Activated CD8-positive, alpha-beta memory T cell treated with anti-CD3 and anti-CD28 coated beads, Interleukin-2, amount 50 U/mL, for 4 hours (primary cell): ENCODE data around the gene SMARCB1.

ENCODE experiments used
- DNase-seq: peaks from one replicate; pipeline ENCODE4 v3.0.0-alpha.2; 2020

SMARCB1 gene

DNA sequence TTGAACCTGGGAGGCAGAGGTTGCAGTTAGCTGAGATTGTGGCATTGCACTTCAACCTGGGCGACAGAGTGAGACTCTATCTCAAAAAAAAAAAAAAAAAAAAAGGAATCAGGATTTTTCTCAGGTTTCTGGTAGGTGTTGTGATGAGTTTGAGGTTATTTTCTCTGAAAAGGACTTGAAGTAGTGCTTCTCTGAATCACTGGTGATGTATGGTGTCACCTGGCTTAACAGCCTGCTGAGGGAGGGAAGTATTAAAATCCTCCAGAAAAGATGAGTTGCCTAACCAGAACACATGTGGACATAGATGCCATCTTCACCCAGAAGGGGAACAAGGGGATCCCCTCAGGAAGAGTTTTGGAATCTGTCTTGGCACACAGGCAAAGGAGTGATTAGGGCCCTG is 20.1 kb downstream of the SMARCB1 start:
- no peak for DNase-seq

DNA sequence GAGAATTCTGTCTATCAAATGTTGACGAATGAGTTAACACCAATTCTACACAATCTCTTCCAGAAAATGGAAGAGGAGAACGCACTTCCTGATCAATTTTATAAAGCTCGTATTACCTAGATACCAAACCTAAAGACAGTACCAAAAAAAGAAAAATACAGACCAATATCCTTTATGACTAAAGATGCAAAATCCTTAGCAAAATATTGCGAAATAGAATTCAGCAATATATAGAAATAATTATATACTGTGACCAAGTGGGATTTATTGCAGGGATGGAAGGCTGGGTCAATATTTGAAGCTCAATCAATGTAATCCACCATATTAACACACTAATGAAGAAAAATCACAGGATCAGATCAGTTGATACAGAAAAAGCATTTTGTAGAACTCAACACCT is 25.6 kb downstream of the SMARCB1 start:
- no peak for DNase-seq

DNA sequence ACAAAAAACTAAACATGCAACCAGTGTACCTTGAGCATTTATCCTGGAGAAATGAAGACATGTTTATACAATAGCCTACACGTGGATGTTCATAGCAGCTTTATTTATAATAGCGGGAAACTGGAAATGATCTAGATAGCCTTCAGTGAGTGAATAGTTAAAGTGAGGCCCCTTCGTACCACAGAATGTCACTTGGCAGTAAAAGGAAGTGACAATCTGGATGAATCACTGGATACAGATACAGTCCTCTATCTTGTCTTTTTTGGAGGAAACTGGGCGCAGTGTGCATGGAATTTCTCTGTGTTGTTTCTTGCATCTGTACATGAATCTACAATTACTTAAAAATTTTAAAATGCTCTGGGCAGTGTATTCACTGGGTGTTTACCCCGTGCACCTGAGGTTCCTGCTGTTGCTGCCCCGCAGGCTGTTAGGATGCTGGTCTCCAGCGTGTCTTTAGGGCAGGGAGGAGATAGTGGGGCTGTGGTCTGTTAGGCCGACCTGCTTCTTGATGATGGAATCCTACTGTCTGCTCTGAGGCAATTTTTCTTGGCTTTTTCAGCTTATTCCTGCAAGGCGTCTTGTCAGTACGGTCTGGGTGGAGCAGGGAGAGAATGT is 28.9 kb downstream of the SMARCB1 start:
- DNase-seq = no peak

DNA sequence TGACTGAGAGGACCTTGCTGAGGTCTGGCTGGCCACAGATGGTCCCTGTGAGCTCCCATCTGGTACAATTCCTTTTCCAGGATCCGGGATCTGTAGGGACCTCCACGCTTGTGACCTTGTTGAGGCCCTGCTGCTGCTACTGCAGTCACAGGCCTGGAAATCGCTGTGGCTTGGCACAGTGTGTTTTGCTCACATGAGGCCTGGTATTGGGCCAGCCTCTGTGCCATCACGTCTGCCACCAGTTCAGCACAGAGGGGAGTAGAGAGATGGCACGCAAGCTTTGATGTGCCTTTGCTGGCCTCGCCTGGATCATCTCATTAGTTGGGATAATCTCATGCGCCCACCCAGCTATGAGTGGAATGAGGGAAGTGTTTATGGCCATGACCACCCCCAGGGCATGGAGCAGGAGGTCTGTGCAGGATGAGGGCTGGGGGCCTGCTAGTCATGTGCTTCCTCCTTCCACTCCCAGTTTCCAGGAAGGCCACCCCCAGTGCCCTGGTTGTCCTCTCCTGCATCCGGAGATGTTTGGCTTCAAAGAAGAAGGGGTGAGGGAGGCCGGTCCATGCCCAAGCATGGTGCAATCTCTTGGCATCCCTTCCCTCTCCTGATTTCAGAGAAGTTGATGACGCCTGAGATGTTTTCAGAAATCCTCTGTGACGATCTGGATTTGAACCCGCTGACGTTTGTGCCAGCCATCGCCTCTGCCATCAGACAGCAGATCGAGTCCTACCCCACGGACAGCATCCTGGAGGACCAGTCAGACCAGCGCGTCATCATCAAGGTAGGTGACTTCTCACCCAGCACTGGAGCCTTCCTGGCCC is 29.6 kb downstream of the SMARCB1 start:
- DNase-seq = no peak

DNA sequence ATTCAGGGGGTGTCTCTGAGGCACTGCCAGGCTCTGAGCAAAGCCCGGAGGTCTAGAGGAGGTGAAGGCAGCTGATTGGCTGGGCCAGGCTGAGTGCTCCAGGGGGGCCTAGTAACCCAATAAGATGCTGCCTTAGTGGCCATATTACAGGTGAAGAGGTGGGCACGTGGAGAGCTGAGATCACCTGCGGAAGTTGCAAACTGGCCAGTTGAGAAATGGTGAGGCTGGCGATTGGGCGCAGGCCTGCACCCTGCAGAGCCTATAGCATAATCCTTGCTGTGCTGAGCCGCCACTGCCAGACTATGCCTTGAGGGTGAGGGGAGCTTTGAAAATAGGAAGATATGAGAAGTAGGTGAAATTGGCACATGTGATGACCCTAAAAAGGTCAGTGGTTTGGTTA is 30.4 kb downstream of the SMARCB1 start:
- DNase-seq = no peak

- no peak for DNase-seq
Measured at GRCh38 chr22:23818541-23818940, 31.8 kb downstream of the SMARCB1 start.

GRCh38 chr22:23820748-23821211 is 34.0 kb downstream of the SMARCB1 start:
- no peak for DNase-seq

GRCh38 chr22:23822101-23822671 is 35.4 kb downstream of the SMARCB1 start:
- DNase-seq = no peak

DNA sequence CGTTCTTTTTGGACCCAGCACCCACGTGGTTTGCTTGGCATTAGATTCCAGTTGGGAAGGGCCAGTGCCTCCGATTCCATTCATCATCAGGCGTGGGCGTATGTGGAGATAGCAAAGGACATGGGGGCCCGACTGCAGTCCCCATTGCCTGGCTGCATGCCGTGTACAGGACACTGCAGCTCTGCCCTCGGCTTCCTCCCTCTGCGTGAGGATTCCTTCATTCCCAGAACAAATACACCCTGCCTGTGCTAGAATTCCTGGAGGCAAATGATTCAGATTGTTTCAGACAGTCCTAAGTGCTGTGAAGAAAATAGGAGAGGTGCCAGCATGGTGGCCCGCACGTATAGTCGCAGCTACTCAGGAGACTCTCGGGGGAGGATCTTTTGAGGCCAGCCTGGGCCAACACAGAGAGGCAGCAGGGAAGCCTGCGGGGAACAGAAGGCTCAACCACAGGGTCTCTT is 36.6 kb downstream of the SMARCB1 start:
- DNase-seq = no peak

DNA sequence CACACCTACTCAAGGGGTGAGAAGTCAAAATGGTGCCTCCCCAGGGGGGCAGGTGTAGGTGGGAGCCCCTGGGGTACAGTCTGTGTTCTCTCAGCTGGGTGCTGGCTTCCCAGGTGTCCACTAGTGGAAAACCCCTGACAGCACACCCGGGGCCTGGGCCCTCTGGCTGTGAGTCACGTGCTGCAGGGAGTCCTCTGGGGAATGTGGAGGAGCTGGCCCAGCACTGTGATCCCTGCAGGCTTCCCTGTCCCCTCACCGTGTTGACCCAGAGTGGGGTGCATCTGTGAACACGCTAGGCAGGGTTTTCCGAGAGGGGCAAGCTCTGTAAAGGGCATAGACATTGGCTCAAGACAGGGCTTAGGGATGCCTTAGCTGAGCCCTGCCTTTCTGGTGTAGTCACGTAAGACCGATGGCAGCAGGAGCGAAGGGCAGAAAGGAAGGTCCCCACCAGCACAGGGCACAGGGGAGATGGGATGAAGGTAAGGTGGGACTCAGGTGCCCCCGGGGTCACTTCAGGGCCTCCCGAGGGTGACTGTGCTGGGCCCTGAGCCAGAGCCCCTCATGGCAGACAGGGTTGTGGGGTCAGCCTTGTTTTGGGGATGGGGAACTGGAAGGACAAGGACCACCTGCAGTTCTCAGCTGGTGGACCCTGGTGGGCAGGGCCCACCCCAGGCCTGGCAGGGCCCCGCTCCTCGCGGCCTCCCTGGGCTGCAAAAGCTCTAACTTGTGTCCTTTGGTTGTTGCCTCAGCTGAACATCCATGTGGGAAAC is 37.9 kb downstream of the SMARCB1 start:
- DNase-seq = no peak

DNA sequence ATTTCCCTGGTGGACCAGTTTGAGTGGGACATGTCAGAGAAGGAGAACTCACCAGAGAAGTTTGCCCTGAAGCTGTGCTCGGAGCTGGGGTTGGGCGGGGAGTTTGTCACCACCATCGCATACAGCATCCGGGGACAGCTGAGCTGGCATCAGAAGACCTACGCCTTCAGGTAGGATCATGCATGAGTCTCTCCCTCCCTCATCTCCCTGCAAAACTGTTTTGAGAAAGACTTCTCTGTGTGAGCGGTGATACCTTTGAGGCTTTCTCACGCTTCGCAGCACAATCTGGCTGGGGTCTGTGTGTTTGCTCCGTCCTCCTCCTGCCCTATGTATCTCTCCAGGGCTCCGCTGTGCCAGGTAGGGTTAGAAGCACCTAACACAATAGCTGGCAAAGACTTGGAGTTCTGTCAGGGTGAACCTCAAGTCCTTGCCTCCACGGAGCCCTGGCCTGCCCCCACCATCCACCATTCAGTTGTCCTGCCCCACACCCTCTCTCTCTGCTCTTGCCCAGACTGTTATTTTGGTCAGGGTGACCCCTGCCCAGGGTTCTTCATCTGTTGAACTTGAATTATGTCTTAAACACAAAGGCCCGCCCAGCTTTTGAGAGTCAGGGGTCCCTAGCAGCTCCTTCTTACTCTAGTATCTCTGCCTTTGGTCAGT is 38.6 kb downstream of the SMARCB1 start:
- DNase-seq = no peak

DNA sequence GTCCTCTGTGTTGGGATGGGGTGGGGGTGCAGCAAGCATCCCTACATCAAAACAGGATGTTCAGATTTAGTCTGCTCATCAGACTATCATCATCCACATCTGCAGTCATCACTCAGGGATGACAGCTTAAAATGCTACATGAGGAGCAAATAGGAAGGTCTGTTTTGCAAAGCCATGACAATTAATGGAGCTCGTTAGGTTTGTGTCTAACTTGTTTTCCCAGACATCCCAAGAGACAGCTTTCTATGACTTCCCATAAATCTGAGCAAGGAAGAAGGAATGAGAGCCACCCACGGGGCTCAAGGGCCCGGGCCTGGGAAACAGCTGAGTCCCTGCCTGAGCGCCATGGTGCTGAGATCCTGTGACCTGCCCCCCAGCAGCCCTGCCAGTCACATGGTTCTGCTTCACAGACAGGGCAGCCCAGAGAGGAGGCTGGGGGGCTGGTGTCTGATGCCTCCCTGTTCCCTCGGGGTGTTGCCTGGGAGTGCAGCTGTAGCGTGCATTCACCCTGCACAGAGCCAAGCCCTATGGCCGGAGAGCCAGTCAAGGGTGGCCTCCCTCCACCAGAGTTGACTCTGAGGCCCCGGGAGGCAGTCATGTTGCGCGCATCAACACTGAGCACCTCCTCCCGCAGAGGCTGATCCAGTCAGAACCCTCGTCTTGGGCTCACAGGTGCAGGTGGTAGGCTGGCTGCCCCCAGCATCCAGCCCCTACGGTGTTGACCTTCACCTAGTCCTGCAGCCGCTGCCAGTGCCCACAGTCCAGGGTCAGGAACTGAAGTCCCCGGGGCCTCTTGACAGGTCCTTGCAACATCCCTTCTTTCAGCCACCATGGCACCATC is 40.0 kb downstream of the SMARCB1 start:
- DNase-seq = no peak

DNA sequence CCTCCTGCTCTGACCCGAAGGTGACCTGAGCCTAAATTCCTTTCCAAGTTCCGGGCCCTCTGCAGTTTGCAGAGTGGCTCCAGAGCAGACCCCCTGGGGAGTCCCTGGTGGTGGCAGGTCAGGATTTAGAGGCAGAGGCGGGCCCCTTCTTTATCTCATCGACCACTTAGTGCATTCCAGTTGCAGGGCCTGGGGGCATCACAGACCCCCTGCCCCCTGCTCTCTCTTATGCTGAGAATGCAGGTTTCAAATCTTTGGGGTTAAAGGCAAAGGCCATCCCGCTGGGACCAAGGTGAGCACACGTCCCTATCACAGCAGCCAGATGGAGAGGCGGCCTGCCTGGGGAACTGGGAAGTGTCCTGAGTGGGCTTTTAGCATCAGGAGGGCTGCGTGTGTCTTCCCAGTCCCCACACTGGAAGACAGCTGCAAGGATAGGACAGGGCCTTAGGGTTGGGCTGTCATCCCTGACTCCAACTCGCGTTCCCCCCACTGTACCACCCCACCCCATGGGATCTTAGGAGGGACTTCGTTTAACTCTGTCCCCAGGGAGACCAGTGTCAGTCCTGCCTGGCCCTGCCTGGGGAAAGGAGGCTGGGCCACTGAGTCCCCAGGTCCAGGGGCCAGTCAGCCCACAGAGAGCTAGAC is 40.7 kb downstream of the SMARCB1 start:
- no peak for DNase-seq

DNA sequence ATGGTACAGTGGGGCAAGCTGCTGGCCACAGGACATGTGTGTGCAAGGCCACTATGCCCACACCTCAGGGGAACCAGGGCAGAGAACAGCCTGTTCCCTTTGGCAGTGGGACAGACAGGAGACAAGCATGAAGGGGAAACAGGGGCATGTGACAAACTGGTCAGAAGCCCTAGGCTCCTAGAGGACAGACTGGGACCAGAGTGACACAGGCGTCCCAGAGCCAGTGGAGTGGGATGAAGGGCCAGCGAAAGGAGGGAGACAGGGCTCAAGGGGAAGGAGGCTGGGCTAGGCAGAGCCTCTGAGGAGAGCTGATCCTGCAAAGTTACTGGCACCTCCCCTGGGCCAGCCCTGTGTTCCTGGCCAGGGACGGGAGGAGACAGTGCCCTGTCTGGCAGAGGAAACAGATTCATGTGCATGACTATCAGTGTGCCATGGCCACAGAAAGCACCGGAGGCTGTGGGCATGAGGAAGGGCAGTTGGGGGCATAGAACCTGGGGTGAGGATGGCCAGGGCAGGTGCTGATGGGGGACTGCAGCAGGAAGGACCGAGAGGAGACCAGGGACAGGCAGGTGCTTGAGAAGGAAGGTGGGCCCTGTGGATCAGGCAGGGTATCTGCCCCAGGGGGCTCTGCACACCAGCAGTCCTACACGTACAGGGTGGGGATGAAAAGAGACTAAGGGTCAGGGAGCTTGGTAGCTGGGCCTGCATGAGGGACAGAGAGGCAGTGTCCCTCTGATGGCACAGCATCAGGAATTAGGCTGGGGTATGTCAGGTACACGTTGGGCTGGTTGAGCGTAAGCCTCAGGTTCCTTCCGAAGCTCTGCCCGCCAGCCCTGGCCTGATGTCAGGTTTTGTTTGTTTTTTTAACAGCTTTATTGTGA is 42.3 kb downstream of the SMARCB1 start:
- DNase-seq = no peak

GRCh38 chr22:23829845-23830372 is 43.1 kb downstream of the SMARCB1 start:
- DNase-seq = no peak

DNA sequence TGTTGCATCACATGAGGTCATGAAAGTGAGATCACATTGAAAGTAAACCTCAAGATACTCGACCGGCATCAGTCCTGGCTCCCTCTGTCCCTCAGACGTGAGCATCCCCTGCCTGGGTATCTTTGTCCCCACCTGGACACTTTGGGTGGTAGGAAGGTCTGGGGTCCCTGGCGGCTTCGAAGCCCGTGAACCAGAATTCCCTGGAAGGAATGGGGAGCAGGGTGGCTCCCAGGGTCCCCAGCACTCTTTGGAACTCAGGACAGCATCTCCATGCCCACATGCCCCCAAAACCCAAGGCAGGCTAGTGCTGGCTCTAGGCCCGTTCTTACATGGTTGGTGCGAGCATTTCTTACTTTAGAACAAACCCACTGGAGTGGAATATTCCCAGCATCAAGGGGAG is 44.5 kb downstream of the SMARCB1 start:
- DNase-seq = no peak

GRCh38 chr22:23831781-23832180 is 45.0 kb downstream of the SMARCB1 start:
- no peak for DNase-seq

DNA sequence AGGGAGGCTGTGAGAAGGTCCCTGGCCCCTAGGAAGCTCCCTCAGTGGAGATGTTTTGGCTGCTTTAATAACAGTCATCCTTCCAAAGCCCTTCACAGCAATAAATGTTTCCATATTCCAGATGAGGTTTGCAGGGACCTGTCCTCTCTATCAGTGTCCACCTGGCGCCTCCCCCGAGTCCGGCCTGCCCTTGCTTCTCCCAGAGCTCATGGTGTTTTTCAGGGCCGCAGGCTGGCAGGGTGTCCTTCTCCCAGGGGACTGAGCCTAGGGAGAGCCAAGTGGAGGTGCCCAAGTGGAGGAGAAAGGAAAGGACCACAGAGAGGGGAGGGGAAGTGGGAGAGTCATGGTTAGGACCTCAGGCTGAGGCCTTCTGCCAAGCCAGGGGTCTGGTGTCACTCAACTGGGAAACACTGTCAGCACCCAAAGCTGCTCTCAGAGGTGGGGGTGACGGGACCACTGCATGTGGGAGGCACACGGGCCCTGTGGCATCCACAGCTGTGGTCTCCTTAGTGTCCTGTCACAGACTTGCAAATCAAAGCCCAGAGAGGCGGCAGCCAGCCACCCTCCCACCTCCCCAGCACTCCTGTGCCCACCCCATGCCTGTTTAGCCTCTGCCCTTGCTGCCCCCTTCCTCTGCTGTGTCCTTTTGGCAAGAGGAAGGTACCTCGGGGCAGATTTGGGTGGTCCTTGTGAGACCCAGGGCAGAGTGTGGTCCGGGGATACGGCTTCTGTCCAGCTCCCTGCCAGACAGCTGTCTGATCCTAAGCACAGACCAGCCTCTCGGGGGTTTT is 45.7 kb downstream of the SMARCB1 start:
- DNase-seq = no peak
